PFSK-1 (cell line): ENCODE measurements around the gene OR2J3.

Experiments
- FOXP2 ChIP-seq: optimal IDR thresholded peaks from 2 replicates; pipeline ENCODE3; 2011; ENCODE audit warnings: borderline replicate concordance, control low read depth, inconsistent platforms; ENCODE audit not compliant: insufficient read depth; ENCODE audit errors: extremely low read length, extremely low read depth
- POLR2AphosphoS5 ChIP-seq: IDR thresholded peaks from 2 replicates; pipeline ENCODE4 v1.6.1; 2012; ENCODE audit warnings: low read depth, mild to moderate bottlenecking, control low read depth, low read length, moderate library complexity
- SIN3A ChIP-seq: IDR thresholded peaks from 2 replicates; pipeline ENCODE4 v1.6.1; 2012; ENCODE audit warnings: mild to moderate bottlenecking, low read length, moderate library complexity, borderline replicate concordance; ENCODE audit not compliant: insufficient read depth
- TAF1 ChIP-seq: IDR thresholded peaks from 2 replicates; pipeline ENCODE4 v1.6.1; 2012; ENCODE audit warnings: low read length, control low read depth, borderline replicate concordance; ENCODE audit not compliant: insufficient read depth
- TF ChIP-seq, protein P1 (sequence below), 2 experiments: IDR thresholded peaks; 2 replicates each; pipeline versions ENCODE4 v1.6.1 to v1.8.0; 2011 to 2012; ENCODE audit warnings: low read depth in 2 of 2, low read length in 2 of 2, control low read depth in 1 of 2, inconsistent platforms in 1 of 2, mild to moderate bottlenecking in 1 of 2, moderate library complexity in 1 of 2; ENCODE audit not compliant: insufficient read depth in 1 of 2

Gene OR2J3

DNA sequence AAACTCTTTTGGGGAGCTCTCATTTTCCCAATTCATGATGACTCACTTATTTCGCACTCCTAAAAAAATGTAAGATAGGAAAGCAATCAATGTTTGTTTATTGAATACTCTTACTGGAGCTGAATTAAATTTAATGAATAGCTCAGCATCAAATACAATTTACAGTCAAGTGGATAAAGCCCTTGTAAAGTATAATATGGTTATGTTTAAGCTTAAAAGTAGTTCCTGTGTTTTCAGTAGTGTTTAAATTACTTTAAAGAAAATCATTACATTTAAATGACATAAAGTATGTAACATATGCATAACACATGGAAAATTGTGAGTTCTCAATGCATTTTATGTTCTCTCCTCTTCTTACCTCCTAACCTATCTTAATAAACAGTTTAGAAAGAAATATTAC, 20.6 kb upstream of the OR2J3 start, which contains the start of gene OR2B3:
TSS of gene OR2B3 (minus strand) at position 101 of the 400 bp plus-strand sequence. CDS start at position 36, 65 bp downstream.
- no peak for TF ChIP-seq POLR2AphosphoS5
- TF ChIP-seq, protein P1, sequence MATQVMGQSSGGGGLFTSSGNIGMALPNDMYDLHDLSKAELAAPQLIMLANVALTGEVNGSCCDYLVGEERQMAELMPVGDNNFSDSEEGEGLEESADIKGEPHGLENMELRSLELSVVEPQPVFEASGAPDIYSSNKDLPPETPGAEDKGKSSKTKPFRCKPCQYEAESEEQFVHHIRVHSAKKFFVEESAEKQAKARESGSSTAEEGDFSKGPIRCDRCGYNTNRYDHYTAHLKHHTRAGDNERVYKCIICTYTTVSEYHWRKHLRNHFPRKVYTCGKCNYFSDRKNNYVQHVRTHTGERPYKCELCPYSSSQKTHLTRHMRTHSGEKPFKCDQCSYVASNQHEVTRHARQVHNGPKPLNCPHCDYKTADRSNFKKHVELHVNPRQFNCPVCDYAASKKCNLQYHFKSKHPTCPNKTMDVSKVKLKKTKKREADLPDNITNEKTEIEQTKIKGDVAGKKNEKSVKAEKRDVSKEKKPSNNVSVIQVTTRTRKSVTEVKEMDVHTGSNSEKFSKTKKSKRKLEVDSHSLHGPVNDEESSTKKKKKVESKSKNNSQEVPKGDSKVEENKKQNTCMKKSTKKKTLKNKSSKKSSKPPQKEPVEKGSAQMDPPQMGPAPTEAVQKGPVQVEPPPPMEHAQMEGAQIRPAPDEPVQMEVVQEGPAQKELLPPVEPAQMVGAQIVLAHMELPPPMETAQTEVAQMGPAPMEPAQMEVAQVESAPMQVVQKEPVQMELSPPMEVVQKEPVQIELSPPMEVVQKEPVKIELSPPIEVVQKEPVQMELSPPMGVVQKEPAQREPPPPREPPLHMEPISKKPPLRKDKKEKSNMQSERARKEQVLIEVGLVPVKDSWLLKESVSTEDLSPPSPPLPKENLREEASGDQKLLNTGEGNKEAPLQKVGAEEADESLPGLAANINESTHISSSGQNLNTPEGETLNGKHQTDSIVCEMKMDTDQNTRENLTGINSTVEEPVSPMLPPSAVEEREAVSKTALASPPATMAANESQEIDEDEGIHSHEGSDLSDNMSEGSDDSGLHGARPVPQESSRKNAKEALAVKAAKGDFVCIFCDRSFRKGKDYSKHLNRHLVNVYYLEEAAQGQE (IDR thresholded peaks at IDR 0.05; ENCODE audit: insufficient read depth in 1 of 2, low read depth in 2 of 2, low read length in 2 of 2): no peak
- no peak for TF ChIP-seq TAF1
- TF ChIP-seq FOXP2: no peak
- no peak for TF ChIP-seq SIN3A

DNA sequence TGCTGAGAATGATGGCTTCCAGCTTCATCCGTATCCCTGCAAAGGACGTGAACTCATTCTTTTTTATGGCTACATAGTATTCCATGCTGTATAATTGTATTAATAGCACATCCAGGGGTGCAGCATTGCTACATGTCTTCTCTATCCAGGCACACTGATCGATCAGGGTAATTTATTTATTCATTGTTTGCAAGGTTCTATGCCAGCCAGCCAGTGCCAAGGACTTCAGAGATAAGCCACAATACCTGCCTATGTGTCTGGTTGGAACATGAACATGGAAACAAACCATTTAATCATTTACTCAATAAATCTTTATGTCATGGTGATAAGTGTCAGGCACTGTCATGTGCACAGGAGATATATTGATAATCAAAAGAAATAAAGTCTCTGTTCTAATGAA, 14.9 kb upstream of the OR2J3 start:
- TF ChIP-seq, protein P1 (IDR thresholded peaks at IDR 0.05; ENCODE audit: insufficient read depth in 1 of 2, low read depth in 2 of 2, low read length in 2 of 2): no peak

DNA sequence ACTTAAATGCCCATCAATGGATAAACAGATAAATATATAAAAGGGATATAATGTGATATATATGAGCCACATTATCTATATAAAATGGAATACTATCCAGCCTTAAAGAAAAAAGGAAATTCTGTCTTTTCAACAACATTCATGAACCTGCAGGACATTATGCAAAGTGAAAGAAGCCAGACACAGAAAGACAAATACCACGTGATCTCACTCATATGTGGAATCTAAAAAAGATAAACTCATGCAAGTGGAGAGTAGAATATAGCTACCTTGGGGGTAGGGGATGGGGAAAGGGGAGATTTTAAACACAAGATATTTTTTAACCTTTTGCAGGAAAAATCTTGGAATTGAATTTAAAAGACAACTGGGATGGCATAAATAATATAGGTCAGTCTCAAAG, 10.1 kb upstream of the OR2J3 start:
- TF ChIP-seq POLR2AphosphoS5 (no peak), SIN3A (no peak), FOXP2 (no peak), TAF1 (no peak)
- TF ChIP-seq, protein P1 (IDR thresholded peaks at IDR 0.05; ENCODE audit: insufficient read depth in 1 of 2, low read depth in 2 of 2, low read length in 2 of 2): no peak

DNA sequence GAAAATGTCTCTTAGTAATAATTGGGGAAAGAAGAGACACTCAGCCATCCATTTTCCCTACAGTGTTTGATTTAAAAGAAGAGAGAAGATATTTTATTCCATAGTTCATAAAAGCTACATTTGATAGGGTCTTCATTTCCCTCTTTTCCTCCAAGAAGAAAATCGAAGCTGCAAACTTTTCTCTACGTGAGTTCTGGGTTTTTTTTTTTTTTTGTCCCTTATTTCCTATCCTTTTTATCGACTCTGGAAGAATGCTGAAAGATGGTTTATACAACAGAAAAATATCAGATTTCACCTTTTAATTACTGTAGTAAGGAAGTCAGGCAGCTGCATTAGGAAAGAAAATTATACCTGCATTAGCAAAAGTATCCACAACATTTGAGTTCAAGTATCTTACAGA, 8.7 kb upstream of the OR2J3 start, which contains the start of gene OR2J1:
TSS of gene OR2J1 (plus strand) at position 301 of the 400 bp plus-strand sequence. CDS start 1,453 bp downstream, outside the sequence.
- TF ChIP-seq FOXP2: no peak
- no peak for TF ChIP-seq SIN3A
- TF ChIP-seq, protein P1 (IDR thresholded peaks at IDR 0.05; ENCODE audit: insufficient read depth in 1 of 2, low read depth in 2 of 2, low read length in 2 of 2): no peak
- no peak for TF ChIP-seq TAF1
- TF ChIP-seq POLR2AphosphoS5: no peak

DNA sequence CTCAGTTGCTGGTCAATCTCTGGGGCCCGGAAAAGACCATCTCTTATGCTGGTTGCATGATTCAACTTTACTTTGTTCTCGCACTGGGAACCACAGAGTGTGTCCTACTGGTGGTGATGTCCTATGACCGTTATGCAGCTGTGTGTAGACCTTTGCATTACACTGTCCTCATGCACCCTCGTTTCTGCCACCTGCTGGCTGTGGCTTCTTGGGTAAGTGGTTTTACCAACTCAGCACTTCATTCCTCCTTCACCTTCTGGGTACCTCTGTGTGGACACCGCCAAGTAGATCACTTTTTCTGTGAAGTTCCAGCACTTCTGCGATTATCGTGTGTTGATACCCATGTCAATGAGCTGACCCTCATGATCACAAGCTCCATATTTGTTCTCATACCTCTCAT, 4.3 kb downstream of the OR2J3 start:
- TF ChIP-seq FOXP2 (no peak), POLR2AphosphoS5 (no peak), SIN3A (no peak)
- TF ChIP-seq, protein P1 (IDR thresholded peaks at IDR 0.05; ENCODE audit: insufficient read depth in 1 of 2, low read depth in 2 of 2, low read length in 2 of 2): no peak
